Measurements from ENCODE around the gene HK3. TPM values are rescaled to one million over a fixed set of nuclear protein-coding genes. Genes with fewer than 3 reads are reported as not detected.

HK3 gene
- total RNA-seq, 4 donors from 2014 or later = 2.6 to 6.0 (median 4.7) TPM

DNA sequence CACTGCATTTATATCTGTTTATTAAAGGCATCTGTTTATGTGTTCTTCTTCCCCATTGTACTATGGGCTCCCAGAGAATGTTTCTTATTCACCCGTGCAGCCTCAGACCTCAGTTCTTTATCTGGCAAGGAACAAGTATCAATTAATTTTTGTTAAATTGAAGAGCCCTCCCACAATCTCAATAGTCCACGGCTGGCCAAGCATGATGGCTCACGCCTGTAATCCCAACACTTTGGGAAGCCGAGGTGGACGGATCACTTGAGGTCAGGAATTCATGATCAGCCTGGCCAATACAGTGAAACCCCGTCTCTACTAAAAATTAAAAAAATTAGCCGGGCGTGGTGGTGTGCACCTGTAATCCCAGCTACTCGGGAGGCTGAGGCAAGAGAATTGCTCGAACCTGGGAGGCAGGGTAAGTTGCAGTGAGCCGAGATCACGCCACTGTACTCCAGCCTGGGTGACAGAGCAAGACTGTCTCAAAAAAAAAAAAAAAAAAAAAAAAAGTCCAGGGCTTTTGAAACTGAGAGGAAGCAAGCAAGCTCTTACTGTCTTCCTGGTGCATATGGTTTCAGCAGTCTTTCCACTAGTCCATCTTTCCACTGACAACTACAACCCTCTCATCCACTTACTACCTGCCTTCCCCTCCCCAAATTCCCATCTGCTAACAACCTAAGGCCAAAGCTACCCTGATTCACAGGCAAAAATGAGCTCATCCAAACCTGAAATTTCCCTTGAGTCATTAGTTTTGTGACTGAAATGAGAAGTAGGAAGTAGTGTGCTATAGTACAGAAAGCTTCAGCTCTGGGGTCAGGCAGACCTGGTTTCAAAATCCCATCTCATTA lies 2.3 kb upstream of the HK3 start:
- no peaks in the 10 kb centered on the region for H3K4me1 ChIP-seq
- H3K9me3 ChIP-seq = no peaks in the 10 kb centered on the region
- peaks cover 0 to 27% (median 13%) of the 10 kb centered on the region in 4 donors for H3K36me3 ChIP-seq
- 71 to 88% methylated on average over 1 to 12 of the region's 12 CpGs for WGBS, 2 donors (ENCODE audit: low coverage in 1 of 2)
- TF ChIP-seq, protein P1, sequence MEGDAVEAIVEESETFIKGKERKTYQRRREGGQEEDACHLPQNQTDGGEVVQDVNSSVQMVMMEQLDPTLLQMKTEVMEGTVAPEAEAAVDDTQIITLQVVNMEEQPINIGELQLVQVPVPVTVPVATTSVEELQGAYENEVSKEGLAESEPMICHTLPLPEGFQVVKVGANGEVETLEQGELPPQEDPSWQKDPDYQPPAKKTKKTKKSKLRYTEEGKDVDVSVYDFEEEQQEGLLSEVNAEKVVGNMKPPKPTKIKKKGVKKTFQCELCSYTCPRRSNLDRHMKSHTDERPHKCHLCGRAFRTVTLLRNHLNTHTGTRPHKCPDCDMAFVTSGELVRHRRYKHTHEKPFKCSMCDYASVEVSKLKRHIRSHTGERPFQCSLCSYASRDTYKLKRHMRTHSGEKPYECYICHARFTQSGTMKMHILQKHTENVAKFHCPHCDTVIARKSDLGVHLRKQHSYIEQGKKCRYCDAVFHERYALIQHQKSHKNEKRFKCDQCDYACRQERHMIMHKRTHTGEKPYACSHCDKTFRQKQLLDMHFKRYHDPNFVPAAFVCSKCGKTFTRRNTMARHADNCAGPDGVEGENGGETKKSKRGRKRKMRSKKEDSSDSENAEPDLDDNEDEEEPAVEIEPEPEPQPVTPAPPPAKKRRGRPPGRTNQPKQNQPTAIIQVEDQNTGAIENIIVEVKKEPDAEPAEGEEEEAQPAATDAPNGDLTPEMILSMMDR (IDR thresholded peaks at IDR 0.05) = no peak
- TF ChIP-seq EP300 (IDR thresholded peaks at IDR 0.05; ENCODE audit: low read depth) (no peak), POLR2AphosphoS5 (IDR thresholded peaks at IDR 0.05) (no peak), POLR2A (IDR thresholded peaks at IDR 0.05) (no peak)
- no peak overlapping the region for H3K27ac ChIP-seq
- H3K4me3 ChIP-seq = no peak overlapping the region
- DNase-seq = no peak
- H3K27me3 ChIP-seq = no peaks in the 10 kb centered on the region
- in situ Hi-C loops (cut with MboI; ENCODE audit: low pct_ligation_motif_present in 1 of 4, low pct_unique_long_range_greater_than_20kb in 1 of 4, low sequenced_read_pairs in 3 of 4) = loop anchor here in 1 of 4 donors (25.0 kb wide), 1 partner anchor 239 kb away; no protein-coding TSS in a partner anchor
- intact Hi-C loops (cut with DNase I; ENCODE audit: low total_unique reads) = no loop called here

DNA sequence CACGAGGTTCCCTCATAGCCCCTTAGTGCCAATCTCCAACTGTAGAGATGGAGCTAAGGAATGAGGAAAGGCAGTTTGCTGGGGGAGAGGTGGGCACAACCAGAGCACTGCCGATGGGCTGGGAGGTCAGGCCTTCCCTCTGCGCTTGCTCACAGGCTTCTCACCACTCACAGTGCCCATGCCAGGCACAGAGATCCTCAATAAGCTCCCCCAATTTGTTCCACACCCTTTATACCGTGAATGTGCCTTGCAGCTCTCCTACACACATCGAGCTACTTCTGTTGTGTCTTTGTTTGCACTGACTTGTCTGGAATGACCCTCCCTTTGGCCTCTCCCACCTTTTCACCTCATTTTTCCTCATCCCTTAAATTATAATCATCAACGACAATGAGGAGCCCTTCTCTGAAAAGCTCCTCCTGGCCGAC lies 1.6 kb upstream of the HK3 start:
- Histone ChIP-seq H3K27me3 (no peaks in the 10 kb centered on the region), H3K27ac (no peak overlapping the region), H3K36me3 (peaks cover 0 to 21% (median 9%) of the 10 kb centered on the region in 4 donors), H3K4me1 (no peaks in the 10 kb centered on the region), H3K4me3 (no peak overlapping the region), H3K9me3 (no peaks in the 10 kb centered on the region)
- intact Hi-C loops (cut with DNase I; ENCODE audit: low total_unique reads) (no loop called here), in situ Hi-C loops (cut with MboI; ENCODE audit: low pct_ligation_motif_present in 1 of 4, low pct_unique_long_range_greater_than_20kb in 1 of 4, low sequenced_read_pairs in 3 of 4) (loop anchor here in 1 of 4 donors (25.0 kb wide), 1 partner anchor 238 kb away; no protein-coding TSS in a partner anchor)
- TF ChIP-seq, protein P1 (IDR thresholded peaks at IDR 0.05) = no peak
- TF ChIP-seq POLR2AphosphoS5 (IDR thresholded peaks at IDR 0.05) = no peak
- TF ChIP-seq EP300 (IDR thresholded peaks at IDR 0.05; ENCODE audit: low read depth) = no peak
- no peak for TF ChIP-seq POLR2A (IDR thresholded peaks at IDR 0.05)
- 69 to 83% methylated on average over 3 to 7 of the region's 7 CpGs for WGBS, 2 donors (ENCODE audit: low coverage in 1 of 2)
- DNase-seq = no peak

DNA sequence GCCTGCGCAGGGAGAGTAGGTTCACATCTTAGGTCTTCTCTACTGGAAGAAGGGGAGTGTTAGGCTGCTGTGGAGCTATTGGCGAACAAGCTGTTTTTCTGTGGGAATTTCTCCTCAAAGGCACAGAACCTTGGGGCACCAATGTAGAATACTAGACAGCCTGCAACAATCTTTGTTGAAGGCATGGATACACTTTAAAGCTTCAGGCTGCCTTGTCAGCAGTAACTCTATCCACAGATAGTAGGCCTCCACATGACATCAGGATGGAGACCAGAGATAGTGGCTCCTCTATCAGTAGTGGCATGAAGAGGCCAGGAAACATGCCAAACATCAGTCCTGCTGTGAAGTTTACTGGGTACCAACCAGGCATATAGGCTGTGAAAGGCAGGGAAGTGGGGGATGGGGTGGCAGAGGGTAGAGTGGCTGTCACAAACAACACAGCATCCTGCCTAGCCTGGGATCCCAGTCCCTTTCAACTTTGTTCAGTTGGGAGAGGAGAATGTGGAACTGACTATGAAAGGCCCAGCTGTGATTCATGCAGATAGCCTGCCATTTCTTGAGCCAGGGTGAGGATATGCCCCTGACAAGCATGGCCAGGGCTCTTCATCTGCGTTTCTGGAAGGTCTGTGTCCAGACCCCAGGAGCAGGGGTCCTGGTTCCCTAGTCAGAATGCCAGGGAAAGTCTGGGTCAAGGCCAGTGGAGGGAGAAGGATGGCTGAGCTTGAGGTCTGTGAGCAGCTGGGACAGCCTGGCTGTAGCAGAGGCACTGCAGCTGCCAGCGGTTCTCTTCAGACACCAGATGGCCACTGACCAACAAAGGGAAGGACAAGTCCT lies 1.0 kb upstream of the HK3 start:
- 94 to 100% methylated on average over 3 to 4 of the region's 4 CpGs for WGBS, 2 donors (ENCODE audit: low coverage in 1 of 2)
- in situ Hi-C loops (cut with MboI; ENCODE audit: low pct_ligation_motif_present in 1 of 4, low pct_unique_long_range_greater_than_20kb in 1 of 4, low sequenced_read_pairs in 3 of 4) = loop anchor here in 1 of 4 donors (25.0 kb wide), 1 partner anchor 238 kb away; no protein-coding TSS in a partner anchor
- Histone ChIP-seq H3K27ac (no peak overlapping the region), H3K27me3 (no peaks in the 10 kb centered on the region), H3K4me3 (no peak overlapping the region), H3K4me1 (no peaks in the 10 kb centered on the region), H3K9me3 (no peaks in the 10 kb centered on the region), H3K36me3 (peaks cover 0 to 14% (median 6%) of the 10 kb centered on the region in 4 donors)
- no peak for DNase-seq
- intact Hi-C loops (cut with DNase I; ENCODE audit: low total_unique reads) = no loop called here
- no peak for TF ChIP-seq EP300 (IDR thresholded peaks at IDR 0.05; ENCODE audit: low read depth)
- no peak for TF ChIP-seq POLR2AphosphoS5 (IDR thresholded peaks at IDR 0.05)
- TF ChIP-seq POLR2A (IDR thresholded peaks at IDR 0.05) = no peak
- TF ChIP-seq, protein P1 (IDR thresholded peaks at IDR 0.05) = no peak

DNA sequence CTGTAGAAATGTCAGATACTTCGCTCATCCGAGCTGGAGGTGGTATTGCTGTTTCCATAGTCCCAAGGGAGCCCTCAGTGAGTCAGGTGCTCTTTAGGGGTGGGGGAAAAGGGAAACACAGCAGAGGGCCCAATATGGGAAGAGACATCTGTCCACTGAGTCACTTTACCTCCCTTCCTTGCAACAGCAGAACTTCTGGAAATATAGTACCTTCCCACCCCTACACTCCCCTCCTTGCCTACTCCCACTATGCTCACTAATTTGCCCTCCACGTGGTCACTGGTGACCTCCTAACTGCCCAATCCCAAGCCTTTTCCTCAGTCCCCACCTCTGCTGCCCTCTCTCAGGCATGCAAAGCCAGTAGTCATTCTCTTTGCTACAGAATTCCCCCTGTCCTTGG lies 1.9 kb downstream of the HK3 start:
- H3K4me3 ChIP-seq = no peak overlapping the region
- no peaks in the 10 kb centered on the region for H3K4me1 ChIP-seq
- intact Hi-C loops (cut with DNase I; ENCODE audit: low total_unique reads) (no loop called here), in situ Hi-C loops (cut with MboI; ENCODE audit: low pct_ligation_motif_present in 1 of 4, low pct_unique_long_range_greater_than_20kb in 1 of 4, low sequenced_read_pairs in 3 of 4) (no loop called here)
- H3K36me3 ChIP-seq = no peaks in the 10 kb centered on the region
- H3K27me3 ChIP-seq = no peaks in the 10 kb centered on the region
- 29 to 62% methylated on average over 1 to 3 of the region's 3 CpGs for WGBS, 2 donors (ENCODE audit: low coverage in 1 of 2)
- no peaks in the 10 kb centered on the region for H3K9me3 ChIP-seq
- DNase-seq = no peak
- H3K27ac ChIP-seq = no peak overlapping the region
- no peak for TF ChIP-seq EP300 (IDR thresholded peaks at IDR 0.05; ENCODE audit: low read depth)
- TF ChIP-seq, protein P1 (IDR thresholded peaks at IDR 0.05) = no peak

All from transverse colon (tissue), 4 donors.